HepG2 (cell line): ENCODE results near the gene HNF1B. TPM values are rescaled to one million over a fixed set of nuclear protein-coding genes. Genes with fewer than 3 reads are reported as not detected.
A peak's percentile ranks its signal among the peaks of the same experiment; 100 is the strongest.

Experiments
- GATAD2A ChIP-seq: IDR thresholded peaks from 2 replicates; pipeline ENCODE4 v1.6.1; 2016
- HOXA7 ChIP-seq: sonication (generic); formaldehyde crosslinking; IDR thresholded peaks from 2 replicates; pipeline ENCODE4 v1.8.1; 2022; ENCODE audit warnings: mild to moderate bottlenecking, missing genetic modification reagents, moderate library complexity
- NR3C1 ChIP-seq: sonication (generic); formaldehyde crosslinking; IDR thresholded peaks from 2 replicates; pipeline ENCODE4 v1.4.0; 2020; ENCODE audit warnings: missing genetic modification reagents
- POLR2G ChIP-seq: fragments of 200-400 bp; formaldehyde crosslinking; IDR thresholded peaks from 2 replicates; pipeline ENCODE4 v1.6.1; 2018; ENCODE audit warnings: mild to moderate bottlenecking, low read depth, low read length, moderate library complexity
- RFX3 ChIP-seq: IDR thresholded peaks from 2 replicates; pipeline ENCODE4 v1.6.1; 2016; ENCODE audit warnings: missing biosample characterization, missing genetic modification reagents
- U2AF1 ChIP-seq: fragments of 200-400 bp; formaldehyde crosslinking; optimal IDR thresholded peaks from 2 replicates; pipeline ENCODE3; 2017; ENCODE audit warnings: mild to moderate bottlenecking, low read depth, low read length
- ZBTB20 ChIP-seq: sonication (generic); formaldehyde crosslinking; IDR thresholded peaks from 2 replicates; pipeline ENCODE4 v1.8.1; 2023; ENCODE audit warnings: missing genetic modification reagents, low read depth, mild to moderate bottlenecking, borderline replicate concordance
- ZNF350 ChIP-seq: sonication (generic); formaldehyde crosslinking; IDR thresholded peaks from 2 replicates; pipeline ENCODE4 v1.4.0; 2020; ENCODE audit warnings: mild to moderate bottlenecking, low read depth, missing genetic modification reagents, borderline replicate concordance
- ZNF441 ChIP-seq: sonication (generic); formaldehyde crosslinking; IDR thresholded peaks from 2 replicates; pipeline ENCODE4 v1.7.0; 2021; ENCODE audit warnings: missing genetic modification reagents, borderline replicate concordance
- ZNF562 ChIP-seq: sonication (generic); formaldehyde crosslinking; IDR thresholded peaks from 2 replicates; pipeline ENCODE4 v1.8.0; 2022; ENCODE audit warnings: missing genetic modification reagents, borderline replicate concordance
- ZNF737 ChIP-seq: sonication (generic); formaldehyde crosslinking; IDR thresholded peaks from 2 replicates; pipeline ENCODE4 v1.5.0; 2020; ENCODE audit warnings: missing genetic modification reagents, mild to moderate bottlenecking, borderline replicate concordance
- ZNF83 ChIP-seq: sonication (generic); formaldehyde crosslinking; IDR thresholded peaks from 2 replicates; pipeline ENCODE4 v1.4.0; 2020; ENCODE audit warnings: missing genetic modification reagents, mild to moderate bottlenecking, borderline replicate concordance
- polyA plus RNA-seq, 8 experiments: library from polyadenylated mRNA; depleted of rRNA in 3 of 8; stranded (reverse) in 7 of 8; unstranded in 1 of 8; fragments of >200 nt; fragmentation: Illumina TruSeq in 4 of 8; extraction: Trizol in 4 of 8; gene quantifications; 2 replicates each; pipeline versions ENCODE4 v1.2.1 to v1.2.3, GENCODE V29; 2011 to 2016; ENCODE audit warnings: low read depth in 4 of 8, missing spikeins in 1 of 8, mixed read lengths in 1 of 8; ENCODE audit not compliant: insufficient read depth in 1 of 8
- total RNA-seq, 5 experiments: library from RNA; depleted of rRNA; stranded (reverse); fragments of >200 nt; fragmentation: Illumina TruSeq; extraction: Trizol; gene quantifications; 2 replicates each; pipeline ENCODE4 v1.2.3, GENCODE V29; 2016; ENCODE audit warnings: low read depth in 1 of 5
- TF ChIP-seq, protein P1 (sequence below): fragments of 450-650 bp; IDR thresholded peaks from 2 replicates; pipeline ENCODE4 v1.6.1; 2017
- TF ChIP-seq, protein P2 (sequence below): sonication (generic); formaldehyde crosslinking; IDR thresholded peaks from 2 replicates; pipeline ENCODE4 v1.4.0; 2020; ENCODE audit warnings: missing genetic modification reagents
- TF ChIP-seq, protein P3 (sequence below): sonication (generic); formaldehyde crosslinking; IDR thresholded peaks from 2 replicates; pipeline ENCODE4 v1.4.0; 2020; ENCODE audit warnings: missing genetic modification reagents
- TF ChIP-seq, protein P4 (sequence below): sonication (generic); formaldehyde crosslinking; IDR thresholded peaks from 2 replicates; pipeline ENCODE4 v1.4.0; 2020; ENCODE audit warnings: mild to moderate bottlenecking, missing genetic modification reagents

Gene HNF1B
- total and polyA plus RNA-seq, 2 of the 13 experiments (the other 11 are each of a cell fraction or from before 2014, with no cell fraction given), result 1.9 to 5.3 TPM

DNA sequence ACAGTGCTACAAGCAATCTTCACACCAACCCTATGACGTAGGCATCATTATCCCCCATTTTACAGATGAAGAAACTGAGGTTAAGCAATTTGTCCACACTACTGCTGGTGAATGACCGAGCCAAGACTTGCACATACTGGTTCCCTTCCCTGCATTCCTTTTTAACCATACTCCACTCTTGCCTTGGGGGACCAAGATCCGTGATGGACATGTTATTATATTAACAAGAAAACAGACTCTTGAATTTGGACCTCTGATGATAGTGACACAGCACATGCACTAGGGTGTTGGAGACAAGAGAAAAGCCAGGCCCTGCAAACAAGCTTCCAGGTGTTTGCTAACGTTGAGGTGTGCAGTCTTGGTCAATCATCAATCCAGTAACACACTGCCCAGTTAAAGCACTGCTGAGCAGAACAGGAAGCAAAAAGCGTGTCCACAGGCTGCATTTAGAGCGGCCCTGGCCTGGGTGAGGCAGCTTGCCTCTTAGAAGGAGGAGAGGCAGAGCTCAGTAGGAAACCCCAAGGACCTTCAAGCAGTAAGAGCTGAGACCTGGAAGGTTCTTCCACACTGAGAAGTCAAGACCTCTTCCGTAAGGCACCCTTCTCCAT, 36.7 kb downstream of the HNF1B start (continued):
- TF ChIP-seq, protein P1, sequence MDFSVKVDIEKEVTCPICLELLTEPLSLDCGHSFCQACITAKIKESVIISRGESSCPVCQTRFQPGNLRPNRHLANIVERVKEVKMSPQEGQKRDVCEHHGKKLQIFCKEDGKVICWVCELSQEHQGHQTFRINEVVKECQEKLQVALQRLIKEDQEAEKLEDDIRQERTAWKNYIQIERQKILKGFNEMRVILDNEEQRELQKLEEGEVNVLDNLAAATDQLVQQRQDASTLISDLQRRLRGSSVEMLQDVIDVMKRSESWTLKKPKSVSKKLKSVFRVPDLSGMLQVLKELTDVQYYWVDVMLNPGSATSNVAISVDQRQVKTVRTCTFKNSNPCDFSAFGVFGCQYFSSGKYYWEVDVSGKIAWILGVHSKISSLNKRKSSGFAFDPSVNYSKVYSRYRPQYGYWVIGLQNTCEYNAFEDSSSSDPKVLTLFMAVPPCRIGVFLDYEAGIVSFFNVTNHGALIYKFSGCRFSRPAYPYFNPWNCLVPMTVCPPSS, result no peak
- TF ChIP-seq HOXA7 (CRISPR knock-in tag), result no peak
- TF ChIP-seq, protein P2, sequence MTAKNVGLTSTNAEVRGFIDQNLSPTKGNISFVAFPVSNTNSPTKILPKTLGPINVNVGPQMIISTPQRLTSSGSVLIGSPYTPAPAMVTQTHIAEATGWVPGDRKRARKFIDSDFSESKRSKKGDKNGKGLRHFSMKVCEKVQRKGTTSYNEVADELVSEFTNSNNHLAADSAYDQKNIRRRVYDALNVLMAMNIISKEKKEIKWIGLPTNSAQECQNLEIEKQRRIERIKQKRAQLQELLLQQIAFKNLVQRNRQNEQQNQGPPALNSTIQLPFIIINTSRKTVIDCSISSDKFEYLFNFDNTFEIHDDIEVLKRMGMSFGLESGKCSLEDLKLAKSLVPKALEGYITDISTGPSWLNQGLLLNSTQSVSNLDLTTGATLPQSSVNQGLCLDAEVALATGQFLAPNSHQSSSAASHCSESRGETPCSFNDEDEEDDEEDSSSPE (CRISPR knock-in tag), result peak; percentile 31; the same call in 1 of the 2 replicates
- no peak for TF ChIP-seq ZNF441 (CRISPR knock-in tag)
- TF ChIP-seq, protein P3, sequence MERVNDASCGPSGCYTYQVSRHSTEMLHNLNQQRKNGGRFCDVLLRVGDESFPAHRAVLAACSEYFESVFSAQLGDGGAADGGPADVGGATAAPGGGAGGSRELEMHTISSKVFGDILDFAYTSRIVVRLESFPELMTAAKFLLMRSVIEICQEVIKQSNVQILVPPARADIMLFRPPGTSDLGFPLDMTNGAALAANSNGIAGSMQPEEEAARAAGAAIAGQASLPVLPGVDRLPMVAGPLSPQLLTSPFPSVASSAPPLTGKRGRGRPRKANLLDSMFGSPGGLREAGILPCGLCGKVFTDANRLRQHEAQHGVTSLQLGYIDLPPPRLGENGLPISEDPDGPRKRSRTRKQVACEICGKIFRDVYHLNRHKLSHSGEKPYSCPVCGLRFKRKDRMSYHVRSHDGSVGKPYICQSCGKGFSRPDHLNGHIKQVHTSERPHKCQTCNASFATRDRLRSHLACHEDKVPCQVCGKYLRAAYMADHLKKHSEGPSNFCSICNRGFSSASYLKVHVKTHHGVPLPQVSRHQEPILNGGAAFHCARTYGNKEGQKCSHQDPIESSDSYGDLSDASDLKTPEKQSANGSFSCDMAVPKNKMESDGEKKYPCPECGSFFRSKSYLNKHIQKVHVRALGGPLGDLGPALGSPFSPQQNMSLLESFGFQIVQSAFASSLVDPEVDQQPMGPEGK (CRISPR knock-in tag), result peak; percentile 19; the same call in 1 of the 2 replicates
- no peak for TF ChIP-seq ZNF562 (CRISPR knock-in tag)
- TF ChIP-seq, protein P4, sequence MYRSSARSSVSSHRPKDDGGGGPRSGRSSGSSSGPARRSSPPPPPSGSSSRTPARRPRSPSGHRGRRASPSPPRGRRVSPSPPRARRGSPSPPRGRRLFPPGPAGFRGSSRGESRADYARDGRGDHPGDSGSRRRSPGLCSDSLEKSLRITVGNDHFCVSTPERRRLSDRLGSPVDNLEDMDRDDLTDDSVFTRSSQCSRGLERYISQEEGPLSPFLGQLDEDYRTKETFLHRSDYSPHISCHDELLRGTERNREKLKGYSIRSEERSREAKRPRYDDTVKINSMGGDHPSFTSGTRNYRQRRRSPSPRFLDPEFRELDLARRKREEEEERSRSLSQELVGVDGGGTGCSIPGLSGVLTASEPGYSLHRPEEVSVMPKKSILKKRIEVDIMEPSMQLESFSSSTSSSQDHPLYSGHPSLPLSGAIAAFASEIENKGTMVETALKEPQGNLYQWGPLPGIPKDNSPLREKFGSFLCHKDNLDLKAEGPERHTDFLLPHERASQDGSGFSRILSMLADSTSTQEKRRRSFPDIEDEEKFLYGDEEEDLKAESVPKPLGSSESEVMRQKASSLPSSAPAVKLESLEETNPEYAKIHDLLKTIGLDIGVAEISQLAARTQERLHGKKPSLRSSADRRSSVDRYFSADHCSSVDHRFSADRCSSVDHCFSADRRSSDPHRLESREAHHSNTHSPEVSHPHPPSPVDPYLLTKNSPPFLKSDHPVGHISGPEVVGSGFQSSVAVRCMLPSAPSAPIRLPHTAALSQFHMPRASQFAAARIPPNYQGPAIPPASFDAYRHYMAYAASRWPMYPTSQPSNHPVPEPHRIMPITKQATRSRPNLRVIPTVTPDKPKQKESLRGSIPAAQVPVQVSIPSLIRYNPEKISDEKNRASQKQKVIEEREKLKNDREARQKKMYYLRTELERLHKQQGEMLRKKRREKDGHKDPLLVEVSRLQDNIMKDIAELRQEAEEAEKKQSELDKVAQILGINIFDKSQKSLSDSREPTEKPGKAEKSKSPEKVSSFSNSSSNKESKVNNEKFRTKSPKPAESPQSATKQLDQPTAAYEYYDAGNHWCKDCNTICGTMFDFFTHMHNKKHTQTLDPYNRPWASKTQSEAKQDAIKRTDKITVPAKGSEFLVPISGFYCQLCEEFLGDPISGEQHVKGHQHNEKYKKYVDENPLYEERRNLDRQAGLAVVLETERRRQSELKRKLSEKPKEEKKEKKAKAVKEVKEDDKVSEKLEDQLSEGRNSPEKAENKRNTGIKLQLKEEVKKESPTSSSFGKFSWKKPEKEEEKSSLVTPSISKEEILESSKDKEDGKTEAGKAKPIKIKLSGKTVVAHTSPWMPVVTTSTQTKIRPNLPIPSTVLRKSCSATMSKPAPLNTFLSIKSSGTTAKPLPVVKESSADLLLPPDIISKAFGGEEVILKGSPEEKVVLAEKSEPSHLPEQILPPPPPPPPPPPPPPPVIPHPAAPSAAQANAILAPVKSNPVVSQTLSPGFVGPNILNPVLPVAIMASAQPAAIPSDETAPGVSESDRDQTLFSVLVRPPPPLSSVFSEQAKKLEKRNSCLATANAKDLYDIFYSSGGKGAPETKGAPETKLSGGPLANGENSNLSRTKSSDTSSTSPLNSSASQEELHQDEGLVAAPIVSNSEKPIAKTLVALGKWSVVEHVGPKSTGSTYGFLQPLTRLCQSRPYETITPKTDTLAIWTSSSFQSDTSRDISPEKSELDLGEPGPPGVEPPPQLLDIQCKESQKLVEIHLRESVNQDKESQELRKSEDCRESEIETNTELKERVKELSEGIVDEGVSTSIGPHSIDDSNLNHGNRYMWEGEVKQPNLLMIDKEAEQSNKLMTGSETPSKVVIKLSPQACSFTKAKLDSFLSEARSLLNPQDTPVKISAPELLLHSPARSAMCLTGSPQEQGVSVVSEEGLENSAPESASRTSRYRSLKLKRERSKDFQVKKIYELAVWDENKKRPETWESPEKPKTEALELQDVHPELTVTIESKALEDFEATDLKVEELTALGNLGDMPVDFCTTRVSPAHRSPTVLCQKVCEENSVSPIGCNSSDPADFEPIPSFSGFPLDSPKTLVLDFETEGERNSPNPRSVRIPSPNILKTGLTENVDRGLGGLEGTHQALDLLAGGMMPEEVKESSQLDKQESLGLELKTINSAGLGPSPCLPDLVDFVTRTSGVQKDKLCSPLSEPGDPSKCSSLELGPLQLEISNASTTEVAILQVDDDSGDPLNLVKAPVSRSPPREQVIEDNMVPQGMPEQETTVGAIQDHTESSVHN (CRISPR knock-in tag), result no peak
- 0 out of 2 replicates have a peak, but pooled peaks have one; percentile 76 for TF ChIP-seq ZNF350 (CRISPR knock-in tag)
- peak; percentile 80 for TF ChIP-seq POLR2G
- TF ChIP-seq ZNF83 (CRISPR knock-in tag), result no peak
- no peak for TF ChIP-seq RFX3 (CRISPR knock-in tag)
- peak; percentile 74; the same call in 1 of the 2 replicates for TF ChIP-seq ZBTB20 (CRISPR knock-in tag)
- no peak for TF ChIP-seq NR3C1 (CRISPR knock-in tag)
- TF ChIP-seq ZNF737 (CRISPR knock-in tag), result no peak
- no peak for TF ChIP-seq U2AF1
- TF ChIP-seq GATAD2A (CRISPR knock-in tag), result peak; percentile 82
